ENCODE measurements around the gene ZMYND11. TPM values are rescaled to one million over a fixed set of nuclear protein-coding genes. Genes with fewer than 3 reads are reported as not detected.

The ZMYND11 gene
- total RNA-seq, 1 donor from 2014 or later, result 69.2 TPM

GRCh38 chr10:95356-96115 lies 39.7 kb upstream of the ZMYND11 start:
- Mint-ChIP-seq H3K4me3 (no peak overlapping the region), H3K36me3 (peaks cover 11% of the 10 kb centered on the region), H3K27me3 (ENCODE audit: low read depth) (no peaks in the 10 kb centered on the region), H3K27ac (no peak overlapping the region), H3K9me3 (peaks cover 45% of the 10 kb centered on the region), H3K4me1 (peaks cover 13% of the 10 kb centered on the region)
- TF ChIP-seq CTCF (IDR thresholded peaks at IDR 0.05; ENCODE audit: unreplicated experiment), result no peak
- no peak for DNase-seq (ENCODE audit: low spot score in 2 of 2, unreplicated experiment in 2 of 2)

GRCh38 chr10:96466-96865 lies 38.8 kb upstream of the ZMYND11 start:
- no peak for TF ChIP-seq CTCF (IDR thresholded peaks at IDR 0.05; ENCODE audit: unreplicated experiment)

GRCh38 chr10:104416-104815 lies 30.8 kb upstream of the ZMYND11 start:
- Mint-ChIP-seq H3K27ac (no peak overlapping the region), H3K4me3 (no peak overlapping the region), H3K36me3 (no peaks in the 10 kb centered on the region), H3K9me3 (peaks cover 6% of the 10 kb centered on the region), H3K4me1 (no peaks in the 10 kb centered on the region), H3K27me3 (ENCODE audit: low read depth) (no peaks in the 10 kb centered on the region)
- TF ChIP-seq CTCF (IDR thresholded peaks at IDR 0.05; ENCODE audit: unreplicated experiment), result no peak
- DNase-seq (ENCODE audit: low spot score in 2 of 2, unreplicated experiment in 2 of 2), result no peak

More at GRCh38 chr10:96466-96865, 38.8 kb upstream of the ZMYND11 start:
- H3K9me3 Mint-ChIP-seq, result peaks cover 45% of the 10 kb centered on the region
- H3K4me1 Mint-ChIP-seq, result peaks cover 13% of the 10 kb centered on the region
- no peak overlapping the region for H3K4me3 Mint-ChIP-seq
- H3K27ac Mint-ChIP-seq, result no peak overlapping the region
- no peaks in the 10 kb centered on the region for H3K27me3 Mint-ChIP-seq (ENCODE audit: low read depth)
- H3K36me3 Mint-ChIP-seq, result peaks cover 11% of the 10 kb centered on the region
- no peak for DNase-seq (ENCODE audit: low spot score in 2 of 2, unreplicated experiment in 2 of 2)

GRCh38 chr10:104862-105565 lies 30.2 kb upstream of the ZMYND11 start:
- no peaks in the 10 kb centered on the region for H3K36me3 Mint-ChIP-seq
- no peak for DNase-seq (ENCODE audit: low spot score in 2 of 2, unreplicated experiment in 2 of 2)
- no peak for TF ChIP-seq CTCF (IDR thresholded peaks at IDR 0.05; ENCODE audit: unreplicated experiment)
- no peaks in the 10 kb centered on the region for H3K27me3 Mint-ChIP-seq (ENCODE audit: low read depth)
- H3K27ac Mint-ChIP-seq, result no peak overlapping the region
- no peaks in the 10 kb centered on the region for H3K4me1 Mint-ChIP-seq
- H3K9me3 Mint-ChIP-seq, result peaks cover 4% of the 10 kb centered on the region
- no peak overlapping the region for H3K4me3 Mint-ChIP-seq

- Mint-ChIP-seq H3K4me1 (no peaks in the 10 kb centered on the region), H3K4me3 (no peak overlapping the region), H3K36me3 (no peaks in the 10 kb centered on the region), H3K9me3 (peaks cover 4% of the 10 kb centered on the region), H3K27me3 (ENCODE audit: low read depth) (no peaks in the 10 kb centered on the region), H3K27ac (no peak overlapping the region)
- DNase-seq (ENCODE audit: low spot score in 2 of 2, unreplicated experiment in 2 of 2), result no peak
- TF ChIP-seq CTCF (IDR thresholded peaks at IDR 0.05; ENCODE audit: unreplicated experiment), result no peak
Measured at GRCh38 chr10:105806-106205, 29.4 kb upstream of the ZMYND11 start.

All from mesothelial cell of epicardium (in vitro differentiated cells).